Measurements from ENCODE around the gene DMD.
"Not testable (repeated sequence)": the region's sequence is repeated elsewhere in the genome, so short reads cannot be mapped to it uniquely, and the experiment has no call there.

Gene DMD

GRCh38 chrX:32582729-32583128 is 628.6 kb downstream of the DMD start:
- Histone ChIP-seq H3K9ac (ENCODE audit: low read length) (no peak overlapping the region), H3K9me3 (ENCODE audit: control insufficient read depth, low read length) (no peaks in the 10 kb centered on the region), H3K4me1 (ENCODE audit: control insufficient read depth, insufficient read depth, low read length) (no peaks in the 10 kb centered on the region), H3K27me3 (ENCODE audit: control insufficient read depth, insufficient read depth, low read length) (no peaks in the 10 kb centered on the region), H3K36me3 (ENCODE audit: control insufficient read depth, insufficient read depth, low read length) (no peaks in the 10 kb centered on the region), H3K4me3 (ENCODE audit: low read length) (no peak overlapping the region)

- no peak overlapping the region for H3K9ac ChIP-seq (ENCODE audit: low read length)
- H3K9me3 ChIP-seq (ENCODE audit: control insufficient read depth, low read length) = no peaks in the 10 kb centered on the region
- H3K27me3 ChIP-seq (ENCODE audit: control insufficient read depth, insufficient read depth, low read length) = no peaks in the 10 kb centered on the region
- no peak overlapping the region for H3K4me3 ChIP-seq (ENCODE audit: low read length)
- H3K36me3 ChIP-seq (ENCODE audit: control insufficient read depth, insufficient read depth, low read length) = no peaks in the 10 kb centered on the region
- H3K4me1 ChIP-seq (ENCODE audit: control insufficient read depth, insufficient read depth, low read length) = no peaks in the 10 kb centered on the region
Observed at GRCh38 chrX:32576885-32577284, 634.5 kb downstream of the DMD start.

DNA sequence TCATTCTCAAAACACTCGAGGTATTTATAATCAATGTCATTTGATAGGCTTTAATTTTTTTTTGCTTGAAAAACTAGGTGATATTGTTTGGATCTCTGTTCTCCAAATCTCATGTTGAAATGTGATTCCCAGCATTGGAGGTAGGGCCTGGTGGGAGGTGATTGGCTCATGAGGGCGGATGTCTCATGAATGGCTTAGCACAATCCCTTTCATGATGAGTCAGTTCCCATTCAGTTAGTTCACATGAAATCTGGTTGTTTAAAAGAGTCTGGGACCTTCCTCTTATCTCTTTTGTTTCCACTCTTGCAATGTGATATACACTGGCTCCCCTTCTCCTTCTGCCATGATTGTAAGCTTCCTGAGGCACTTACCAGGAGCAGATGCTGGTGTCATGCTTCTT is 638.7 kb downstream of the DMD start:
- Histone ChIP-seq H3K36me3 (ENCODE audit: control insufficient read depth, insufficient read depth, low read length) (no peaks in the 10 kb centered on the region), H3K4me1 (ENCODE audit: control insufficient read depth, insufficient read depth, low read length) (no peaks in the 10 kb centered on the region), H3K4me3 (ENCODE audit: low read length) (no peak overlapping the region), H3K9ac (ENCODE audit: low read length) (no peak overlapping the region), H3K9me3 (ENCODE audit: control insufficient read depth, low read length) (no peaks in the 10 kb centered on the region), H3K27me3 (ENCODE audit: control insufficient read depth, insufficient read depth, low read length) (no peaks in the 10 kb centered on the region)

DNA sequence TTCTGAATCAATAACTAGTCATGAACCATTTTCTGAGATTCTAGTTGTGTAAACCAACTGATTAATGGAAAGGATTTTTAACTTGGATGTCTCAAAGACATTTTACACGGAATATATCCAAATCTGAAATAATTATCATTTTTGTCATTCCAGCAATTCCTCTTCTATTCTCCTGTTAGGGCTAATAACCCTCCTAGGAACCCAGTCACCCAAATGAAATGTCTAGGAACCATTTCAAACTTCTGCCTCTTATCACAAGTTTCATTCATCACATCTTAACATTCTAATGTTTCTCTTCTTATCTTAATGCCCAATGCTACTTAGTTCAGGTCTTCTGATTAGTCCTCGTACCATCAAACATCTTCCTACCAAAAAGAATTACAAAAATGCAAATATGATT is 639.8 kb downstream of the DMD start:
- Histone ChIP-seq H3K27me3 (ENCODE audit: control insufficient read depth, insufficient read depth, low read length) (no peaks in the 10 kb centered on the region), H3K9me3 (ENCODE audit: control insufficient read depth, low read length) (no peaks in the 10 kb centered on the region), H3K9ac (ENCODE audit: low read length) (no peak overlapping the region), H3K4me3 (ENCODE audit: low read length) (no peak overlapping the region), H3K36me3 (ENCODE audit: control insufficient read depth, insufficient read depth, low read length) (no peaks in the 10 kb centered on the region), H3K4me1 (ENCODE audit: control insufficient read depth, insufficient read depth, low read length) (no peaks in the 10 kb centered on the region)

DNA sequence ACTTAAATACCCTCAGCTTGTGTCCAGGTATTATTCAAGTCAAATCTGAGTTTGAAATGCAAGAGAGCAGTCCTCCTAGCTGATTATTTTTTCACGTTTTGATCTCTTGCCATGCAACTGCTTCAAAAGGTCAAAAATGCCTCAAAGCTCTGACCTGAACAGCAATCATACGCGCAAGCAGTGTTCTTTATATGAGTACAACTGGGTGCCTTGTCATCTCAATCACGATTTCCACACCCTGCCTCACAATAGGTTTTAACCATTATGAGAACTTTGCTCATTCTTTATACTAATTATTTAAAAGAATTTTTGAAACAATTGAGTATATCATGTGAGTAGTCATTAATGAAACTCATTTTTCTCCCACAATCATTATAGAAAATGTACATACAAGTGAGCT is 649.1 kb downstream of the DMD start:
- Histone ChIP-seq H3K9ac (ENCODE audit: low read length) (no peak overlapping the region), H3K36me3 (ENCODE audit: control insufficient read depth, insufficient read depth, low read length) (no peaks in the 10 kb centered on the region), H3K4me3 (ENCODE audit: low read length) (no peak overlapping the region), H3K27me3 (ENCODE audit: control insufficient read depth, insufficient read depth, low read length) (no peaks in the 10 kb centered on the region), H3K9me3 (ENCODE audit: control insufficient read depth, low read length) (no peaks in the 10 kb centered on the region), H3K4me1 (ENCODE audit: control insufficient read depth, insufficient read depth, low read length) (no peaks in the 10 kb centered on the region)

DNA sequence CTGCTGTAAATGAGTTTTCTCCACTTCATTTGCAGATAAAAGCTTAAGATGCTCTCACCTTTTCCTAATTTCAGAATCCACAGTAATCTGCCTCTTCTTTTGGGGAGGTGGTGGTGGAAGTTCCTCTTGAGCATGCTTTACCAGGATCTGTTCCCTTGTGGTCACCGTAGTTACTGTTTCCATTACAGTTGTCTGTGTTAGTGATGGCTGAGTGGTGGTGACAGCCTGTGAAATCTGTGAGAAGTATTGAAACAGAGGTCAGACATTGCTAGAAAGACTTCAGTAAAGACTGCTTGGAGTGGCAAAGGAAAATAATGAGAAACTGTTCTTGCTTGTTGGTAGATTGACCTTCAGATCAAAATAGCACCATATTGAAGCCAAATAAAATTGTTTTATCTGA is 666.2 kb downstream of the DMD start:
- no peak overlapping the region for H3K4me3 ChIP-seq (ENCODE audit: low read length)
- no peaks in the 10 kb centered on the region for H3K4me1 ChIP-seq (ENCODE audit: control insufficient read depth, insufficient read depth, low read length)
- no peaks in the 10 kb centered on the region for H3K27me3 ChIP-seq (ENCODE audit: control insufficient read depth, insufficient read depth, low read length)
- H3K9ac ChIP-seq (ENCODE audit: low read length) = no peak overlapping the region
- H3K36me3 ChIP-seq (ENCODE audit: control insufficient read depth, insufficient read depth, low read length) = no peaks in the 10 kb centered on the region
- H3K9me3 ChIP-seq (ENCODE audit: control insufficient read depth, low read length) = no peaks in the 10 kb centered on the region

DNA sequence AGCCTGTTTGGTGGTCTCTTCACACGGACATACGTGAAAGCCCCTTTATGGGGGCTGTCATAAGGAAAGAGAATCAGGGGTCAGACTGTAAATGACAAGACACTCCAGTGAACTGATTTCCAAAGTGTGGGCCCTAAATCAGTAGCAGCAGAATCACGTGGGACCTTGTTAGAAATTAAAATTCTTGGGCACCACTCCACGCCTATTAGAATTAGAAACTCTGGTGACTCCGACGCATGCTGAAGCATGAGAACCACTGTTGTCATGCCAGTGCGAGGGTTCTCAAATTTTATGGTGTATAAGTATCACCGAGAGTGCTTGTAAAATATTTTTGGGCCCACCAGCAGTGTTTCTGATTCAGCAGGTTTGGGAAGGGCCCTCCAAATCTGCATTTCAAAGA is 672.8 kb downstream of the DMD start:
- Histone ChIP-seq H3K4me1 (ENCODE audit: control insufficient read depth, insufficient read depth, low read length) (peaks cover 4% of the 10 kb centered on the region), H3K9ac (ENCODE audit: low read length) (no peak overlapping the region), H3K9me3 (ENCODE audit: control insufficient read depth, low read length) (no peaks in the 10 kb centered on the region), H3K36me3 (ENCODE audit: control insufficient read depth, insufficient read depth, low read length) (no peaks in the 10 kb centered on the region), H3K4me3 (ENCODE audit: low read length) (no peak overlapping the region), H3K27me3 (ENCODE audit: control insufficient read depth, insufficient read depth, low read length) (no peaks in the 10 kb centered on the region)

- Histone ChIP-seq H3K4me3 (ENCODE audit: low read length) (no peak overlapping the region), H3K9me3 (ENCODE audit: control insufficient read depth, low read length) (no peaks in the 10 kb centered on the region), H3K4me1 (ENCODE audit: control insufficient read depth, insufficient read depth, low read length) (peaks cover 4% of the 10 kb centered on the region), H3K27me3 (ENCODE audit: control insufficient read depth, insufficient read depth, low read length) (no peaks in the 10 kb centered on the region), H3K36me3 (ENCODE audit: control insufficient read depth, insufficient read depth, low read length) (no peaks in the 10 kb centered on the region), H3K9ac (ENCODE audit: low read length) (no peak overlapping the region)
Observed at GRCh38 chrX:32533848-32534247, 677.5 kb downstream of the DMD start.

DNA sequence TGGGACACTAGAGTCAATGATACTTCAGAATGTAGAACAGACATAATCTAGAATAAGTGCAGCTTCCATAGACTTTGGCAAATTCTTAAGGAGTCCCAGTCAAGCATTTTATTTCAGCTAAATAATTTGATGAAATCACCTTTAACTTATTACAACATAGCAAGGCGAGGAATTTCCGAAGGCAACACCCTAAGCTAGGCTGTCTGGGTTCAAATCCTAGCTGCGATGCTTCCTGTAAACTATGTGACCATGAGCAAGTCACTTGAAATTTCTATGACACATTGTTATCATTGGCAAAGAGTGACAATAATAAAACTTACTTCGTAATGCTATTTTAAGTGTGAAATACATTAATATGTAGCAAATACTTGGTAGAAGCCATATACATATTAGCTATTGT is 679.1 kb downstream of the DMD start:
- Histone ChIP-seq H3K4me1 (ENCODE audit: control insufficient read depth, insufficient read depth, low read length) (peaks cover 1% of the 10 kb centered on the region), H3K27me3 (ENCODE audit: control insufficient read depth, insufficient read depth, low read length) (no peaks in the 10 kb centered on the region), H3K9ac (ENCODE audit: low read length) (no peak overlapping the region), H3K4me3 (ENCODE audit: low read length) (no peak overlapping the region), H3K9me3 (ENCODE audit: control insufficient read depth, low read length) (no peaks in the 10 kb centered on the region), H3K36me3 (ENCODE audit: control insufficient read depth, insufficient read depth, low read length) (no peaks in the 10 kb centered on the region)

DNA sequence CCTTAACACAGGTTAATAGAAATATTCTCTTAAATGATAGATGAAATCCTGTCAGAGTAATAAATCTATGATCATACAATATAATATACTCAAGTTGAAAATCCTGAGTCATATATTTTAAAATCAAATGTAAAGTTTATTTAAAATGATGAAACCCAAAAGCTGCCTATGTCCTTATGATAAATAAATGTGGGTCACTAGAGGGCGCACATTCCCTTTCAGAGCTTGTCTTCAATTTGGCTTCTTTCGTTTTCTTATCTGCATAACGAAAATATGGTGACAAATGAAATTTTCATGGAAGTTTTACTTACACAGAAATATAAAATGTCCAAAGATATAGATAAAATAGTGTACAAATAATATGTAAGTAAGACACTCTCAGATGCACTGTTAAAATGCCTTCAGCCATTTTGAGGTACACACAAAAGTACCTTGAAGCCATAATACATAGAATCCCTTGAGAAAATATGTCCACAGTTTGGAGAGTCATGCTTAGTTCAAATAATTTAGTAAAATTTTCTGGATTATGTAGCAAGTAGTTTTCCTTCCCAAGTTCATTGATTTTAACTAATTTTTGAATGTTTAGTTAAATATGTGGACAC is 680.4 kb downstream of the DMD start:
- H3K9ac ChIP-seq (ENCODE audit: low read length) = no peak overlapping the region
- no peaks in the 10 kb centered on the region for H3K4me1 ChIP-seq (ENCODE audit: control insufficient read depth, insufficient read depth, low read length)
- no peak overlapping the region for H3K4me3 ChIP-seq (ENCODE audit: low read length)
- H3K9me3 ChIP-seq (ENCODE audit: control insufficient read depth, low read length) = no peaks in the 10 kb centered on the region
- no peaks in the 10 kb centered on the region for H3K36me3 ChIP-seq (ENCODE audit: control insufficient read depth, insufficient read depth, low read length)
- H3K27me3 ChIP-seq (ENCODE audit: control insufficient read depth, insufficient read depth, low read length) = no peaks in the 10 kb centered on the region

DNA sequence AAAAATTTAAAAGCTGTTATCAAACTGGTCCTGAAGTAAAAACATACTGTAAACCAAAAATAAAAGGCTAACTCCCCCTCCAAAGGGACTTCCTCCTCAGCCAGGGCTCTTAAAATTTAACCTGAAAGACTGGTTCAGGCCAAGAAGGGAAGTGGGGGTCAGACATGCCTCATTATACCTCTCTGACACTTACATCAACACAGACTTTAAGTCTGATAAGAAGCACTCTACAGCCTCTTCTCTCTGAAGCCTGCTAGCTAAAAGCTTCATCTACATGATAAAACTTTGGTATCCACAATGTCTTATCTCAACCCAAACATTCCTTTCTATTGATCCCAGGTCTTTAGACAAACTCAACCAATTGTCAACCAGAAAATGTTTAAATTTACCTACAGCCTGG is 682.9 kb downstream of the DMD start:
- H3K27me3 ChIP-seq (ENCODE audit: control insufficient read depth, insufficient read depth, low read length); H3K9ac ChIP-seq (ENCODE audit: low read length); H3K4me1 ChIP-seq (ENCODE audit: control insufficient read depth, insufficient read depth, low read length); H3K36me3 ChIP-seq (ENCODE audit: control insufficient read depth, insufficient read depth, low read length); H3K4me3 ChIP-seq (ENCODE audit: low read length); H3K9me3 ChIP-seq (ENCODE audit: control insufficient read depth, low read length): not testable (repeated sequence)

- no peaks in the 10 kb centered on the region for H3K27me3 ChIP-seq (ENCODE audit: control insufficient read depth, insufficient read depth, low read length)
- H3K36me3 ChIP-seq (ENCODE audit: control insufficient read depth, insufficient read depth, low read length) = no peaks in the 10 kb centered on the region
- H3K4me3 ChIP-seq (ENCODE audit: low read length) = no peak overlapping the region
- H3K9me3 ChIP-seq (ENCODE audit: control insufficient read depth, low read length) = no peaks in the 10 kb centered on the region
- no peaks in the 10 kb centered on the region for H3K4me1 ChIP-seq (ENCODE audit: control insufficient read depth, insufficient read depth, low read length)
- H3K9ac ChIP-seq (ENCODE audit: low read length) = no peak overlapping the region
Observed at GRCh38 chrX:32525234-32525633, 686.1 kb downstream of the DMD start.

- Histone ChIP-seq H3K9ac (ENCODE audit: low read length) (no peak overlapping the region), H3K36me3 (ENCODE audit: control insufficient read depth, insufficient read depth, low read length) (no peaks in the 10 kb centered on the region), H3K9me3 (ENCODE audit: control insufficient read depth, low read length) (no peaks in the 10 kb centered on the region), H3K4me1 (ENCODE audit: control insufficient read depth, insufficient read depth, low read length) (no peaks in the 10 kb centered on the region), H3K4me3 (ENCODE audit: low read length) (no peak overlapping the region), H3K27me3 (ENCODE audit: control insufficient read depth, insufficient read depth, low read length) (no peaks in the 10 kb centered on the region)
Observed at GRCh38 chrX:32524385-32524784, 687.0 kb downstream of the DMD start.

Measured in mucosa of stomach (tissue), 1 donor.